Pancreas (tissue), 10 donors: ENCODE data around the gene AFAP1L1. TPM values are rescaled to one million over a fixed set of nuclear protein-coding genes. Genes with fewer than 3 reads are reported as not detected.
A peak's percentile ranks its signal among the peaks of the same experiment; 100 is the strongest.

Source experiments
- ATAC-seq, 4 donors: fragments of 200-7000 bp; cut with Tn5 transposase; one replicate each; pipeline versions ENCODE4 v1.8.0 to v1.9.1; 2020; ENCODE audit warnings: mild to moderate bottlenecking in 4 of 4, moderate library complexity in 4 of 4
- DNase-seq, 6 donors: peaks; one replicate each; pipeline ENCODE4 v3.0.0-alpha.2; 2020
- FAIRE-seq: peaks from 2 replicates; lab custom pipeline; 2012; peaks lifted over from hg19 to GRCh38; lab: Jason Lieb, UNC
- H3K27ac ChIP-seq, 4 donors: fragments of 200-600 bp; sonication (generic); 1 replicate in 3 of 4; 2 replicates in 1 of 4; pipeline versions ENCODE4 v1.5.0 to v1.8.0; 2020
- H3K27me3 ChIP-seq, 4 donors: fragments of 200-600 bp; one replicate each; pipeline ENCODE4 v1.8.0; 2021
- H3K36me3 ChIP-seq, 3 donors: fragments of 200-600 bp; sonication (generic) in 1 of 3; one replicate each; pipeline versions ENCODE4 v1.5.0 to v1.8.0; 2020 to 2021
- H3K4me1 ChIP-seq, 3 donors: fragments of 200-600 bp; one replicate each; pipeline ENCODE4 v1.8.0; 2021
- H3K4me3 ChIP-seq, 4 donors: fragments of 200-600 bp; sonication (generic) in 2 of 4; one replicate each; pipeline versions ENCODE4 v1.5.0 to v1.8.0; 2020 to 2021
- H3K9me3 ChIP-seq, 4 donors: fragments of 200-600 bp; one replicate each; pipeline ENCODE4 v1.8.0; 2021
- WGBS, 2 donors: extraction: QIAGEN DNeasy Blood & Tissue Kit; methylation state at CpG; one replicate each; pipeline ENCODE4 v1.1.7; 2013; 5-methylcytosine and 5-hydroxymethylcytosine counted together
- intact Hi-C, 3 donors: fragments of 100-400 bp; cut with DNase I; formaldehyde crosslinking; loops; one replicate each; pipeline versions ENCODE4 v1.11.1 to v1.14.2; 2022
- polyA plus RNA-seq, 2 donors: library from polyadenylated mRNA; stranded (reverse); fragments of 200-250 nt; gene quantifications; one replicate each; pipeline ENCODE4 v1.2.3, GENCODE V29; 2013
- total RNA-seq, 6 donors: library from RNA; stranded (reverse); fragmentation: NEBNext Ultra II Directional in 4 of 6; extraction: Animal tissue kit (Norgen Biotek cat#: 25700) in 4 of 6; gene quantifications; one replicate each; pipeline versions ENCODE4 v1.2.1 to v1.2.4, GENCODE V29; 2021 to 2023
- TF ChIP-seq, protein P1 (sequence below), 4 donors: fragments of 200-600 bp; sonication (generic) in 3 of 4; IDR thresholded peaks; one replicate each; pipeline versions ENCODE4 v1.5.0 to v1.8.0; 2021; ENCODE audit warnings: antibody characterized with exemption in 4 of 4
- donor health status: healthy with polysubstance abuse.
- donor health status: DM: no; HTN: no; CAD: no; lungs with moderate emphysema.
- donor health status: DM: no; HTN: no; CAD: no.
- donor health status: control.
- donor health status: control.
- donor health status: Bipolar disorder and iron deficiency.
- donor health status: DM: yes; HTN: yes; CAD: no.
- donor health status: DM: no; HTN: no; CAD: no.
- donor health status: DM: no; HTN: no; CAD: no.
- donor health status: DM: yes; HTN: yes; CAD: no.

The AFAP1L1 gene
- total and polyA plus RNA-seq, 8 donors: 0.54 to 2.4 (median 1.2) TPM

DNA sequence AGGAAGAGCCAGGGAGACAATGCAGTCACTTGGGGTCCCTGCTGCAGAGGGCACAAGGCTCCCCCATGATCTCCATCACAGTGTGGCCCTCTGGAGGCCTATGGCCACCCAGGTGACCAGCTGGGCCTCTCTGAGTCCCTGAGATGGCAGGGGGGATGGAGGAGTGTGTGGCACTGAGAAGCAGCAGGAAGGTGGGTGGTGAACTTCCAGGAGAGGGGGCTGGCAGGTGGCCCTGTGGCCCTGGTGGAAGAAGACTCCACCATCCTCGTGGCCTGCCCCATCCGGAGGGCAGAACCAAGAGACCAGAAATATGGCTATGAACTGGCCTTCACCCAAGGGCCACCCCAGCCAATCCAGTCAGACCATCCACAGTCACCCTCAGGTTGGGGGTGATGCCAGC, 31.7 kb upstream of the AFAP1L1 start:
- Histone ChIP-seq H3K4me3 (no peak overlapping the region), H3K27me3 (no peaks in the 10 kb centered on the region), H3K27ac (no peak overlapping the region), H3K9me3 (no peaks in the 10 kb centered on the region), H3K4me1 (no peaks in the 10 kb centered on the region), H3K36me3 (no peaks in the 10 kb centered on the region)
- ATAC-seq (no peak), DNase-seq (no peak), FAIRE-seq (no peak)
- intact Hi-C loops: no loop called here
- 68 to 83% methylated on average over 2 of the region's 2 CpGs for WGBS, 2 donors
- TF ChIP-seq, protein P1, sequence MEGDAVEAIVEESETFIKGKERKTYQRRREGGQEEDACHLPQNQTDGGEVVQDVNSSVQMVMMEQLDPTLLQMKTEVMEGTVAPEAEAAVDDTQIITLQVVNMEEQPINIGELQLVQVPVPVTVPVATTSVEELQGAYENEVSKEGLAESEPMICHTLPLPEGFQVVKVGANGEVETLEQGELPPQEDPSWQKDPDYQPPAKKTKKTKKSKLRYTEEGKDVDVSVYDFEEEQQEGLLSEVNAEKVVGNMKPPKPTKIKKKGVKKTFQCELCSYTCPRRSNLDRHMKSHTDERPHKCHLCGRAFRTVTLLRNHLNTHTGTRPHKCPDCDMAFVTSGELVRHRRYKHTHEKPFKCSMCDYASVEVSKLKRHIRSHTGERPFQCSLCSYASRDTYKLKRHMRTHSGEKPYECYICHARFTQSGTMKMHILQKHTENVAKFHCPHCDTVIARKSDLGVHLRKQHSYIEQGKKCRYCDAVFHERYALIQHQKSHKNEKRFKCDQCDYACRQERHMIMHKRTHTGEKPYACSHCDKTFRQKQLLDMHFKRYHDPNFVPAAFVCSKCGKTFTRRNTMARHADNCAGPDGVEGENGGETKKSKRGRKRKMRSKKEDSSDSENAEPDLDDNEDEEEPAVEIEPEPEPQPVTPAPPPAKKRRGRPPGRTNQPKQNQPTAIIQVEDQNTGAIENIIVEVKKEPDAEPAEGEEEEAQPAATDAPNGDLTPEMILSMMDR (IDR thresholded peaks at IDR 0.05): no peak

DNA sequence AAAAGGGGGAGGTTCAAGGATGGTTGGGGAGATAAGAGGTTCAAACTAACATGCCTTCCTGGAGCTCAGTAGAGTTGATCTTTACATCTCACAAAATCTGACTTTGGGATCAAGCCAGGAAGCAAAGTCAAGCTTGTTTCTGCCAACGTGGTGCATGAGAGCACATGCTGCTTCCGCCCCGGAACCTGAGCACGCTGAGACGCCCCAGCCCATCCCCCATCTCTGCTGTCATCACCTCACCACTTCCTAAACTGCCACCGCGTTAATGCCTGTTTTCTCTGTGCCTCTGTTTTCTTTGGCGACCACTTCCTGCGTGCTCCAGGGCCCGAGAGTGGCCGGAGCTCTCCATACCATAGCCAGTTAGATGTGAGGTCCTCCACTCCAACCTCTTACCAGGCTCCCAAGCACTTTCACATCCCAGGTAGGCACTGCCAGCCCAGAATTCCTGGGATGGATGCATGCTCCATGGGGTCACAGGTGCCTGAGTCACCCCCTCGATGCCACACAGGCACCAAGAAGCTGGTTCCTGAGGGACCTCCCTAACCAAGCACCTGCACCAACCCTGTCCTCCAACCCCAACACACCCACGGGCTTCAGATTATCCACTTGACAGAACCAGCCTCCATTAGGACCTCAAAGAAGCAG, 31.2 kb upstream of the AFAP1L1 start:
- FAIRE-seq (no peak), ATAC-seq (peak in 1 of 4 donors; percentile 65), DNase-seq (peak in 1 of 6 donors; percentile 24)
- intact Hi-C loops: no loop called here
- TF ChIP-seq, protein P1 (IDR thresholded peaks at IDR 0.05): no peak
- Histone ChIP-seq H3K4me1 (no peaks in the 10 kb centered on the region), H3K36me3 (no peaks in the 10 kb centered on the region), H3K27ac (no peak overlapping the region), H3K27me3 (no peaks in the 10 kb centered on the region), H3K4me3 (no peak overlapping the region), H3K9me3 (no peaks in the 10 kb centered on the region)
- 65 to 66% methylated on average over 13 of the region's 13 CpGs for WGBS, 2 donors

DNA sequence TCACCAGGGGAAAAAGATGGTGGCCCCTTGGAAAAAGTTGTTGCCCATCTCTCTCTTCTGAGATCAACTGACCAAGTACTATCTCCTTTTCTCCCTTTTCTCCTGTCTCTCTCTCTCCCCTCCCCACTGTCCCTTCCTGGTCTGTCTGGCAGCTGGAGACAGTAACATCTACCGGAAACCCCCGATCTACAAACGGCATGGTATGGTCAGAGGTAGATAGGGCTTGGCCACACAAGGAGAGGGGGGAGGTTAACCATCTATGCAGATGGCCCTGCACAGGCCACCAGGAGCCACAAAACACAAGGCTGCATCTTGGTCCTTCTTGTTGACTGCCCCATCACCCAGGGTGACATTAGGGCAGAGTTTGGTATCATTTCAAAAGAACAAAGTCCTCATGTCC, 29.3 kb upstream of the AFAP1L1 start:
- Histone ChIP-seq H3K27me3 (no peaks in the 10 kb centered on the region), H3K27ac (no peak overlapping the region), H3K9me3 (no peaks in the 10 kb centered on the region), H3K4me1 (no peaks in the 10 kb centered on the region), H3K36me3 (no peaks in the 10 kb centered on the region), H3K4me3 (no peak overlapping the region)
- TF ChIP-seq, protein P1 (IDR thresholded peaks at IDR 0.05): no peak
- FAIRE-seq (no peak), DNase-seq (no peak), ATAC-seq (no peak)
- WGBS, 2 donors: 73 to 82% methylated on average over 3 of the region's 3 CpGs
- intact Hi-C loops: no loop called here

DNA sequence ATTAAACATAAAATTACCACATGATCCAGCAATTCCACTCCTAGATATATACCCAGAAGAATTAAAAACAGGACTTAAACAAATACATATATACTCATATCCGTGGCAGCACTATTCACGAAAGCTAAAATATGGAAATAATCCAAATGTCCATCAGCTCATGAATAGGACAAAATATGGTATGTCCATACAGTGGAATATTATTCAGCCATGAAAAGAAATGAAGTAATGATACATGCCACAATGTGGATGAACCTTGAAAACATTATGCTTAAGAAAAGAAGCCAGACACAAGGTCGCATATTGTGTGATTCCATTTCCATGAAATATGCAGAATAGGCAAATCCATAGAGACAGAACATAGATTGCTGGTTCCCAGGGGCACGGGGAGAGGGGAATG, 24.8 kb upstream of the AFAP1L1 start:
- no peak for ATAC-seq
- FAIRE-seq: no peak
- intact Hi-C loops: no loop called here

DNA sequence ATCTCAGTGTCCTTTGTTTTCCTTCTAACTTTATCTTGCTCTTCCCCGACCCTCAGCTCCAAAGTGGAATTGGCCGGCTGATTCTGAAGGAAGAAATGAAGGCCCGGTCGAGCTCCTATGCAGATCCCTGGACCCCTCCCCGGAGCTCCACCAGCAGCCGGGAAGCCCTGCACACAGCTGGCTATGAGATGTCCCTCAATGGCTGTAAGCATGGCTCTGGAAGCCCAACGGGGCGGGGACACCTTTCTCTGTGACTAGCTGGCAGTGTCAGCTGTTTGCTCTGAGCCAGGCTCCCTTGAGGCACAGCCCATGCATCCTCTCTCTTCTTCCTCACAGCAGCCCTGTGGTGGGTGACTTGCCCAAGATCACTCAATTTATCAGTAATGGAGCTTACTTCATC, 23.9 kb upstream of the AFAP1L1 start:
- H3K9me3 ChIP-seq: no peaks in the 10 kb centered on the region
- intact Hi-C loops: no loop called here
- no peaks in the 10 kb centered on the region for H3K4me1 ChIP-seq
- FAIRE-seq (no peak), DNase-seq (no peak), ATAC-seq (no peak)
- no peaks in the 10 kb centered on the region for H3K36me3 ChIP-seq
- H3K27ac ChIP-seq: no peak overlapping the region
- 76 to 83% methylated on average over 8 of the region's 8 CpGs for WGBS, 2 donors
- H3K4me3 ChIP-seq: no peak overlapping the region
- no peaks in the 10 kb centered on the region for H3K27me3 ChIP-seq
- TF ChIP-seq, protein P1 (IDR thresholded peaks at IDR 0.05): no peak

More for the DNA sequence above, 24.8 kb upstream of the AFAP1L1 start:
- TF ChIP-seq, protein P1 (IDR thresholded peaks at IDR 0.05): no peak
- H3K27ac ChIP-seq: no peak overlapping the region
- H3K4me3 ChIP-seq: no peak overlapping the region
- no peaks in the 10 kb centered on the region for H3K9me3 ChIP-seq
- no peaks in the 10 kb centered on the region for H3K4me1 ChIP-seq
- H3K36me3 ChIP-seq: no peaks in the 10 kb centered on the region
- 74 to 82% methylated on average over 4 of the region's 4 CpGs for WGBS, 2 donors
- no peak for DNase-seq
- no peaks in the 10 kb centered on the region for H3K27me3 ChIP-seq
